Keratinocyte (primary cell): ENCODE results near the gene RHPN2. TPM values are rescaled to one million over a fixed set of nuclear protein-coding genes. Genes with fewer than 3 reads are reported as not detected.
"Not testable (repeated sequence)": the region's sequence is repeated elsewhere in the genome, so short reads cannot be mapped to it uniquely, and the experiment has no call there.

Experiments
- DNase-seq: peaks from one replicate; pipeline ENCODE4 v3.0.0-alpha.2; 2011; ENCODE audit warnings: low read depth, missing footprints, low spot score
- FAIRE-seq: peaks from 2 replicates; lab custom pipeline; 2011; peaks lifted over from hg19 to GRCh38; lab: Jason Lieb, UNC
- H2AFZ ChIP-seq: 2 replicates; pipeline ENCODE4 v1.6.0; 2012; ENCODE audit warnings: low read length, control low read depth, inconsistent platforms; ENCODE audit not compliant: control insufficient read depth
- H3K27ac ChIP-seq: 2 replicates; pipeline ENCODE4 v1.5.1; 2011; ENCODE audit warnings: low read length; ENCODE audit not compliant: control insufficient read depth, insufficient read depth
- H3K27me3 ChIP-seq: 3 replicates; pipeline ENCODE4 v1.6.0; 2011; ENCODE audit warnings: low read length; ENCODE audit not compliant: control insufficient read depth, insufficient read depth; ENCODE audit errors: extremely low read depth
- H3K36me3 ChIP-seq, 2 experiments: 2 replicates in 1 of 2; 3 replicates in 1 of 2; pipeline ENCODE4 v1.5.1; 2011; ENCODE audit warnings: low read length in 2 of 2, mild to moderate bottlenecking in 1 of 2; ENCODE audit not compliant: control insufficient read depth in 2 of 2, insufficient read depth in 2 of 2; ENCODE audit errors: extremely low read depth in 1 of 2
- H3K4me1 ChIP-seq: 3 replicates; pipeline ENCODE4 v1.5.1; 2011; ENCODE audit warnings: low read length; ENCODE audit not compliant: control insufficient read depth, insufficient read depth; ENCODE audit errors: extremely low read depth
- H3K4me2 ChIP-seq: 3 replicates; pipeline ENCODE4 v1.6.0; 2011; ENCODE audit warnings: low read depth, low read length; ENCODE audit not compliant: control insufficient read depth, insufficient read depth; ENCODE audit errors: extremely low read depth
- H3K4me3 ChIP-seq, 3 experiments: fragments of 200-600 bp in 1 of 3; sonication (generic) in 1 of 3; 2 replicates in 2 of 3; 3 replicates in 1 of 3; pipeline ENCODE4 v1.5.1; 2011 to 2016; ENCODE audit warnings: low read length in 3 of 3, mild to moderate bottlenecking in 3 of 3, control low read depth in 2 of 3, inconsistent platforms in 1 of 3, low read depth in 1 of 3, mixed read lengths in 1 of 3, mixed run types in 1 of 3, moderate library complexity in 1 of 3; ENCODE audit not compliant: control insufficient read depth in 2 of 3, insufficient read depth in 2 of 3; ENCODE audit errors: extremely low read depth in 1 of 3
- H3K79me2 ChIP-seq: 2 replicates; pipeline ENCODE4 v1.6.0; 2012; ENCODE audit warnings: low read length; ENCODE audit not compliant: control insufficient read depth, insufficient read depth
- H3K9ac ChIP-seq: 3 replicates; pipeline ENCODE4 v1.6.0; 2011; ENCODE audit warnings: low read length; ENCODE audit not compliant: control insufficient read depth, insufficient read depth; ENCODE audit errors: extremely low read depth
- H3K9me1 ChIP-seq: 3 replicates; pipeline ENCODE4 v1.6.0; 2011; ENCODE audit warnings: low read length; ENCODE audit not compliant: control insufficient read depth, insufficient read depth; ENCODE audit errors: extremely low read depth
- H3K9me3 ChIP-seq: 2 replicates; pipeline ENCODE4 v1.5.1; 2012; ENCODE audit warnings: low read depth, low read length; ENCODE audit not compliant: control insufficient read depth
- H4K20me1 ChIP-seq: 3 replicates; pipeline ENCODE4 v1.6.0; 2011; ENCODE audit warnings: low read length; ENCODE audit not compliant: control insufficient read depth, insufficient read depth; ENCODE audit errors: extremely low read depth
- EZH2 ChIP-seq: IDR thresholded peaks from one replicate; pipeline ENCODE4 v1.6.1; 2012; ENCODE audit warnings: inconsistent platforms, mild to moderate bottlenecking, low read length, moderate library complexity
- dilution Hi-C: fragments of 300-500 bp; cut with MboI; formaldehyde crosslinking; loops from one replicate; pipeline ENCODE4 v1.7.0; 2020; ENCODE audit warnings: low sequenced_read_pairs; ENCODE audit not compliant: extremely low pct_ligation_motif_present
- polyA plus RNA-seq, 5 experiments: library from polyadenylated mRNA; depleted of rRNA in 3 of 5; stranded (reverse) in 3 of 5; stranded (forward) in 1 of 5; unstranded in 1 of 5; fragments of >200 nt; gene quantifications; 1 replicate in 1 of 5; 2 replicates in 3 of 5; 3 replicates in 1 of 5; pipeline versions ENCODE4 v1.2.1 to v1.2.3, GENCODE V29; 2011 to 2012; ENCODE audit warnings: missing spikeins in 2 of 5, low read depth in 1 of 5, low replicate concordance in 1 of 5
- TF ChIP-seq, protein P1 (sequence below), 3 experiments: IDR thresholded peaks in 1 of 3; conservative IDR thresholded peaks in 1 of 3; optimal IDR thresholded peaks in 1 of 3; 2 replicates in 2 of 3; 3 replicates in 1 of 3; pipeline versions ENCODE3 to v1.5.1; 2011; ENCODE audit warnings: low read length in 3 of 3, mild to moderate bottlenecking in 3 of 3, moderate library complexity in 2 of 3, control low read depth in 1 of 3, inconsistent platforms in 1 of 3; ENCODE audit not compliant: insufficient read depth in 2 of 3; ENCODE audit errors: extremely low read depth in 1 of 3

Gene RHPN2
- polyA plus RNA-seq, 1 donor (not counting 4 experiments of a cell fraction or from before 2014, with no cell fraction given), result 6.6 TPM

DNA sequence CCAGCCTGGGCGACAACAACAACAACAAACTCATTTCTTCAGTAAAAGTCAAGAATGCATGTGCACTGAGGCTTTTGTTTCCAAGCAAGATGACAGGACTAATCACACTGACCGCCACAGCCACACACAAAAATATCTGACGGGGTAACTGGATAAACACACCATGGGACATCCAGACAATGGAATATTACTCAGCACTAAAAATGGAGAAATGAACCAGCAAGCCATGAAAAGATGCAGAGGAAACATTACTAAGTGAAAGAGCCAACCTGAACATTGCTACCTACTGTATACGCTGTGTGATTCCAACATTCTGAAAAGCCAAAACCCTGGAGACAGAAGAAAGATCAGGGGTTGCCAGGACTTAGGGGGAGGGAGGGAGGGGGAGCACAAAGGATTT is 56.0 kb downstream of the RHPN2 start:
- Histone ChIP-seq H3K36me3 (no peaks in the 10 kb centered on the region), H3K4me3 (no peak overlapping the region), H4K20me1 (no peaks in the 10 kb centered on the region), H3K4me1 (no peaks in the 10 kb centered on the region), H3K9ac (no peak overlapping the region), H3K79me2 (no peaks in the 10 kb centered on the region), H3K9me3 (no peaks in the 10 kb centered on the region), H3K27ac (no peak overlapping the region), H3K4me2 (no peak overlapping the region), H2AFZ (no peak overlapping the region), H3K9me1 (no peaks in the 10 kb centered on the region), H3K27me3 (no peaks in the 10 kb centered on the region)
- dilution Hi-C loops, result no loop called here
- DNase-seq (no peak), FAIRE-seq (no peak)
- no peak for TF ChIP-seq EZH2
- TF ChIP-seq, protein P1, sequence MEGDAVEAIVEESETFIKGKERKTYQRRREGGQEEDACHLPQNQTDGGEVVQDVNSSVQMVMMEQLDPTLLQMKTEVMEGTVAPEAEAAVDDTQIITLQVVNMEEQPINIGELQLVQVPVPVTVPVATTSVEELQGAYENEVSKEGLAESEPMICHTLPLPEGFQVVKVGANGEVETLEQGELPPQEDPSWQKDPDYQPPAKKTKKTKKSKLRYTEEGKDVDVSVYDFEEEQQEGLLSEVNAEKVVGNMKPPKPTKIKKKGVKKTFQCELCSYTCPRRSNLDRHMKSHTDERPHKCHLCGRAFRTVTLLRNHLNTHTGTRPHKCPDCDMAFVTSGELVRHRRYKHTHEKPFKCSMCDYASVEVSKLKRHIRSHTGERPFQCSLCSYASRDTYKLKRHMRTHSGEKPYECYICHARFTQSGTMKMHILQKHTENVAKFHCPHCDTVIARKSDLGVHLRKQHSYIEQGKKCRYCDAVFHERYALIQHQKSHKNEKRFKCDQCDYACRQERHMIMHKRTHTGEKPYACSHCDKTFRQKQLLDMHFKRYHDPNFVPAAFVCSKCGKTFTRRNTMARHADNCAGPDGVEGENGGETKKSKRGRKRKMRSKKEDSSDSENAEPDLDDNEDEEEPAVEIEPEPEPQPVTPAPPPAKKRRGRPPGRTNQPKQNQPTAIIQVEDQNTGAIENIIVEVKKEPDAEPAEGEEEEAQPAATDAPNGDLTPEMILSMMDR (optimal IDR thresholded peaks at IDR 0.05 in 1 of 3, IDR thresholded peaks at IDR 0.05 in 1 of 3, conservative IDR thresholded peaks at IDR 0.05 in 1 of 3; ENCODE audit: extremely low read depth in 1 of 3, insufficient read depth in 2 of 3, low read length in 3 of 3), result no peak

DNA sequence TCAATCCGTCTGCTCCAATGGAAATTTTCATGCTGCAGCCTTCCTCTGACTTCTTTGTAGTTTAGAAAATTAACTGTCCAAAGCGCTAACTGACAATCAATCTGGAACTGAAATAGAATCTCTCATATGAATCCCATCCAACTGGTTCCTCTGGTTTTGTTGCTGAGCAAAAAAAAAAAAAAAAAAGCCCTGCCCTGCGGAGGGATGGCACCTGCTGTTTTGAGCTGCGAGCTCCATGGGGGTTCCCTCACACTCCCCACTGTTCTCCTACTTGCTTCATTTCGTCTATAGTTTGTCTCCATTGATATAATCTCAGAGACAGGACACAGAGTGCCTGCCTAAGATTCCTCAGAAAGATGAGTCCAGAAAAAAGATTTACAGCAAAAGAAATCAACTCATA is 59.2 kb downstream of the RHPN2 start:
- Histone ChIP-seq H3K27ac (no peak overlapping the region), H3K4me1 (no peaks in the 10 kb centered on the region), H3K79me2 (no peaks in the 10 kb centered on the region), H3K9ac (no peak overlapping the region), H3K4me3 (no peak overlapping the region), H3K9me3 (no peaks in the 10 kb centered on the region), H3K4me2 (no peak overlapping the region), H3K27me3 (no peaks in the 10 kb centered on the region), H3K36me3 (peaks cover 0 to 3% of the 10 kb centered on the region in 2 experiments), H2AFZ (no peak overlapping the region), H4K20me1 (no peaks in the 10 kb centered on the region), H3K9me1 (no peaks in the 10 kb centered on the region)
- TF ChIP-seq EZH2, result no peak
- TF ChIP-seq, protein P1 (optimal IDR thresholded peaks at IDR 0.05 in 1 of 3, IDR thresholded peaks at IDR 0.05 in 1 of 3, conservative IDR thresholded peaks at IDR 0.05 in 1 of 3; ENCODE audit: extremely low read depth in 1 of 3, insufficient read depth in 2 of 3, low read length in 3 of 3), result no peak
- FAIRE-seq (no peak), DNase-seq (no peak)
- dilution Hi-C loops, result no loop called here

DNA sequence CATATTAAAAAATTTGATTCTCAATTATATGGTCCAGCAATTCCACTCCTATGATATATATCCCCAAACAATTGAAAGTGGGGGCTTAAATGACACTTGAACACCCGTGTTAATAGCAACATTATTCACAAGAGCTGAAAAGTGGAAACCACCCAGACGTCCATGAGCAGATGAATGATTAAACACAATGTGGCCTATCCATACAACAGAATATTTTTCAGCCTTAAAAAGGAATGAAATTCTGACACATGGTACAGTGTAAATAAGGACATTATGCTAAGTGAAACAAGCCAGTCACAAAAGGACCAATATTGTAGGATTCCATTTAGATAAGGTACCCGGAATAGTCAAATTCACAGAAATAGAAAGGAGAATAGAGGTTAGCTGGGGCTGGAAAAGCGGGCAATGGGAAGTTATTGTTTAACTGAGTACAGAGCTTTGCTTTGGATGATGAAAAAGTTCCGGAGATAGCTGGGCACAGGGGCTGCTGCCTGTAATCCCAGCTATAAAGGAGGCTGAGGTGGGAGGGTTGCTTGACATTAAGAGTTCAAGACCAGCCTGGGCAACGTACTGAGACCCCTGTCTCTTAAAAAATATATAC is 61.2 kb downstream of the RHPN2 start:
- H3K36me3 ChIP-seq, DNase-seq, H3K9me3 ChIP-seq, H3K4me2 ChIP-seq, H3K9ac ChIP-seq, H4K20me1 ChIP-seq, H3K27me3 ChIP-seq, H3K79me2 ChIP-seq, FAIRE-seq, H2AFZ ChIP-seq, dilution Hi-C loops, H3K27ac ChIP-seq, H3K4me3 ChIP-seq, H3K4me1 ChIP-seq, H3K9me1 ChIP-seq: not testable (repeated sequence)
